Activated CD4-positive, alpha-beta T cell treated with anti-CD3 and anti-CD28 coated beads, Interleukin-2, amount 10 ng/mL, durations not matched to agents 24 days and 14 days (primary cell): ENCODE data around the gene DCAF15. TPM values are rescaled to one million over a fixed set of nuclear protein-coding genes. Genes with fewer than 3 reads are reported as not detected.
"Not testable (repeated sequence)": the region's sequence is repeated elsewhere in the genome, so short reads cannot be mapped to it uniquely, and the experiment has no call there.

Source experiments
- DNase-seq: peaks from one replicate; pipeline ENCODE4 v3.0.0; 2022
- H3K27ac Mint-ChIP-seq: one replicate; pipeline ENCODE4 v1.8.0; 2022; ENCODE audit warnings: mild to moderate bottlenecking, mixed read lengths
- H3K27me3 Mint-ChIP-seq: one replicate; pipeline ENCODE4 v1.8.0; 2022; ENCODE audit warnings: mixed read lengths
- H3K36me3 Mint-ChIP-seq: one replicate; pipeline ENCODE4 v1.8.0; 2022; ENCODE audit warnings: low read depth, mild to moderate bottlenecking, mixed read lengths
- H3K4me1 Mint-ChIP-seq: one replicate; pipeline ENCODE4 v1.8.0; 2021; ENCODE audit warnings: mixed read lengths
- H3K4me3 Mint-ChIP-seq: one replicate; pipeline ENCODE4 v1.8.0; 2022; ENCODE audit warnings: mild to moderate bottlenecking, moderate library complexity, mixed read lengths
- H3K9me3 Mint-ChIP-seq: one replicate; pipeline ENCODE4 v1.8.0; 2021; ENCODE audit warnings: mixed read lengths
- intact Hi-C: fragments of 100-400 bp; cut with micrococcal nuclease; formaldehyde crosslinking; loops from one replicate; pipeline ENCODE4 v1.15.1; 2023
- total RNA-seq: library from RNA; stranded (reverse); gene quantifications from 2 replicates; pipeline ENCODE4 v1.2.3, GENCODE V29; 2022

DCAF15 gene
- total RNA-seq, 1 donor from 2014 or later: 63.2 TPM

DNA sequence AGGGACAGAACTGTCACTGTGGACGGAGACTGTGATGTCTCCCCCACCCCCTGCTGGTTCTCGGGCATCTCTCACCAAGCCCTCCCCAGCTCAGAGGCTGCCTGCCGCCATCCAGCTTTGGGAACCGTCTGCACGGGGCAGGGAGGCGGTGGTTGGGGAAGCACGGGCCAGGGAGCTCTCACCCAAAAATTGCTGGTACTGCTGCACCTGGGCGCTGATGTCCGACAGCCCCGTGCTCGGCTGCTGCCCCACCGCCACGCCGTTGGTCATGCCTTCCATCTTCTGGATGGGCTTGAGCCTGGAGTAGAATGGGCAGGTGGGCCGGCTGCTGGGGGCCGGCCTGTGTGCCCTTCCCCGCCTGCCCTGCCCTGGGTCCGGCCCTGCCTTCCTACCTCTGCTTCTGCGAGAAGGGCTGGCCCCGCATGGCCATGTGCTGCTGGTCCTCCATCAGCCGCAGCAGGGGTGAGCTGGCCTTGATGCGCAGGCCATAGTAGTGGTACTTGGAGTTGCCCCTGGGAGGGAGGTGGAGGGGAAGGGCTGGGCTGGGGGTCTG, 16.1 kb downstream of the DCAF15 start:
- DNase-seq: no peak
- intact Hi-C loops: no loop called here
- Mint-ChIP-seq H3K4me3 (no peak overlapping the region), H3K9me3 (no peaks in the 10 kb centered on the region), H3K27me3 (no peaks in the 10 kb centered on the region), H3K27ac (no peak overlapping the region), H3K4me1 (no peaks in the 10 kb centered on the region), H3K36me3 (peaks cover 19% of the 10 kb centered on the region)

DNA sequence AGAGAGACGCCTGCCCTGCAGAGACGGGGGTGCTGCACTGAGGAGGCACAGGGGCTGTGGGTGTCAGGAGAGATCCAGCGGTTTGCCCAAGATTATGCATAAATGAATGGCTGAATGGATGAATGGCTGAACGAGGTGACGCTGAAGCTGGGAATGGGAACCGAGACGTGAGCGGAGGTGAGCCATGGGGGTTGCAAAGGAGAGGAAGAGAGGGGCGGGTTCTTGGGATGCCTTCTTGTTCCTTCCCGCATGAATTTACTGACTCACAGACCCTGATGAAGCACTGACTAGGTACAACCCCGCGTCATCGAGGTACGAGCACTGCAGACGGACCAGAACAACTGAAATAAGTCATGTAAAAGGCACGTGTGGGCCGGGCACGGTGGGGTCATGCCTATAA, 16.7 kb downstream of the DCAF15 start:
- DNase-seq: no peak
- no peaks in the 10 kb centered on the region for H3K9me3 Mint-ChIP-seq
- intact Hi-C loops: no loop called here
- peaks cover 2% of the 10 kb centered on the region for H3K4me1 Mint-ChIP-seq
- H3K4me3 Mint-ChIP-seq: no peak overlapping the region
- peaks cover 22% of the 10 kb centered on the region for H3K36me3 Mint-ChIP-seq
- H3K27me3 Mint-ChIP-seq: no peaks in the 10 kb centered on the region
- no peak overlapping the region for H3K27ac Mint-ChIP-seq

- Mint-ChIP-seq H3K36me3 (peaks cover 23% of the 10 kb centered on the region), H3K27ac (no peak overlapping the region), H3K9me3 (no peaks in the 10 kb centered on the region), H3K27me3 (no peaks in the 10 kb centered on the region), H3K4me1 (peaks cover 5% of the 10 kb centered on the region), H3K4me3 (no peak overlapping the region)
- no peak for DNase-seq
- intact Hi-C loops: no loop called here
Measured at GRCh38 chr19:13969897-13970296, 17.6 kb downstream of the DCAF15 start.

- H3K4me1 Mint-ChIP-seq, H3K4me3 Mint-ChIP-seq, H3K27me3 Mint-ChIP-seq, intact Hi-C loops, H3K27ac Mint-ChIP-seq, H3K9me3 Mint-ChIP-seq, DNase-seq: not testable (repeated sequence)
- peaks cover 26% of the 10 kb centered on the region for H3K36me3 Mint-ChIP-seq
Measured at GRCh38 chr19:13971868-13972267, 19.6 kb downstream of the DCAF15 start.

DNA sequence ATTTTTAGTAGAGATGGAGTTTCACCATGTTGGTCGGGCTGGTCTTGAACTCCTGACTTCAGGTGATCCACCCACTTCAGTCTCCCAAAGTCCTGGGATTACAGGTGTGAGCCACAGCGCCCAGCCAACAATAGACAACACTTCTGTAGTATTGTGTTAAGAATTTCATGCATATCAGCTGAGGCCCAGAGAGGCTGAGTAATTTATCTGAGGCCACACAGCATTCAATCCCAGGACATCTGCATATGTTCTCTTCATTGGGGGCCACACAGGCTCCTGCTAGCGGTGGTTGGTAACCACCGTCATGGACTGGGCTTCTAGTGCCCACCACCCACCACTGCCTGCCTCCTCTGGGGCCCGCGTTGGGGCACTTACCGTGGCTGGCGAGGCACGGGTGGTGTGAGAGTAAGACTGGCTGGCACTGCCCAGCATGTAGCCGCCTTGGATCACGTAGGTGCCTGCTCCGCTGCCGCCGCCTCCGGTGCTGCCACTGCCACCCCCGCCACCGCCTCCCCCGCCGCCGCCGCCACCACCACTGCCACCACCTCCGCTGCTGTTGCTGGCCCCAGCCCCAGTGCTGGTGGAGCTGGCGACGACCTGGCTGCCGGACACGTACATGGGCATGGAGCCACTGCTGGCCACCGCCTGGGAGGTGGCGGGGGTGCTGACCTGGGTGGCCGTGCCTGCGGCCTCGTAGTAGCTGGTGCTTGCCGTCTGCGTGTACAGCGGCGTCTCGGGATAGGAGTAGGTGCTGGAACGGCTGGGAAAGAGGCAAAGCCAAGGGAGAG, 20.3 kb downstream of the DCAF15 start:
- Mint-ChIP-seq H3K4me1 (peaks cover 5% of the 10 kb centered on the region), H3K27ac (no peak overlapping the region), H3K36me3 (peaks cover 26% of the 10 kb centered on the region), H3K4me3 (no peak overlapping the region), H3K27me3 (no peaks in the 10 kb centered on the region), H3K9me3 (no peaks in the 10 kb centered on the region)
- DNase-seq: no peak
- intact Hi-C loops: no loop called here

DNA sequence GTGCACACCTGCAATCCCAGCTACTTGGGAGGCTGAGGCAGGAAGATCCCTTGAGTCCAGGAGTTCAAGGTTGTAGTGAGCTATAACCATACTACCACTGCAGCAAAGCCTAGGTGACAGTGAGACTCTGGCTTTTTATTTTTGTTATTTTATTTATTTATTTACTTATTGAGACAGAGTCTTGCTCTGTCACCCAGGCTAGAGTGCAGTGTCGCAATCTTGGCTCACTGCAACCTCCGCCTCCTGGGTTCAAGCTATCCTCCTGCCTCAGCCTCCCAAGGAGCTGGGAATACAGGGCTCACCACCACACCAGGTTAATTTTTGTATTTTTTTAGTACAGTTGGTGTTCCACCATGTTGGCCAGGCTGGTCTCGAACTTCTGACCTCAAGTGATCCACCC, 21.2 kb downstream of the DCAF15 start:
- H3K9me3 Mint-ChIP-seq, H3K27ac Mint-ChIP-seq, intact Hi-C loops, H3K4me1 Mint-ChIP-seq, DNase-seq, H3K27me3 Mint-ChIP-seq, H3K4me3 Mint-ChIP-seq: not testable (repeated sequence)
- H3K36me3 Mint-ChIP-seq: peaks cover 26% of the 10 kb centered on the region

GRCh38 chr19:13974073-13974472, 21.8 kb downstream of the DCAF15 start:
- Mint-ChIP-seq H3K27ac (no peak overlapping the region), H3K36me3 (peaks cover 21% of the 10 kb centered on the region), H3K4me3 (no peak overlapping the region), H3K4me1 (peaks cover 5% of the 10 kb centered on the region), H3K9me3 (no peaks in the 10 kb centered on the region), H3K27me3 (no peaks in the 10 kb centered on the region)
- DNase-seq: peak; percentile 79
- intact Hi-C loops: no loop called here

DNA sequence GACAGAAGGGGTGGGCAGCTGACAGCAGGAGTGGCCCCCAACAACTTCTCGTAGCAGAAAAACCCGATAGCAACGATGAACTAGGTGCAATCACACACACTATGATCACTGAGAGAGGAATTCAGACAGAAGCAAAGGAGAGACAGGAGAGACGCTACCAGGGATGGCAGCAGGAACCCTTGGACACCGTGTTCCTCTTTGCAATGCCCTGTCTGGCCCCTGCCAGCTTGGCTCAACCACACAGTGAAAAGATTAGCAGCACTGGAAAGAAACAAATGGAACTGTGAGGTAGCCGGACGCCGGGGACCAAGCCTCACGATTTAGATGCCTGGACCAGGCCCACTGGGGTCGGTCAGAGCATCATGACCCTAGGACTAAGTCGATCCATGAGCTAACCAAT, 23.6 kb downstream of the DCAF15 start:
- H3K4me1 Mint-ChIP-seq: peaks cover 5% of the 10 kb centered on the region

GRCh38 chr19:13976446-13976845, 24.1 kb downstream of the DCAF15 start:
- no peaks in the 10 kb centered on the region for H3K9me3 Mint-ChIP-seq
- H3K27ac Mint-ChIP-seq: no peak overlapping the region
- intact Hi-C loops: no loop called here
- H3K36me3 Mint-ChIP-seq: peaks cover 21% of the 10 kb centered on the region
- no peak overlapping the region for H3K4me3 Mint-ChIP-seq
- H3K4me1 Mint-ChIP-seq: peaks cover 7% of the 10 kb centered on the region
- no peaks in the 10 kb centered on the region for H3K27me3 Mint-ChIP-seq
- no peak for DNase-seq

More for the DNA sequence above, 23.6 kb downstream of the DCAF15 start:
- intact Hi-C loops: no loop called here
- Mint-ChIP-seq H3K27me3 (no peaks in the 10 kb centered on the region), H3K9me3 (no peaks in the 10 kb centered on the region), H3K27ac (no peak overlapping the region), H3K4me3 (no peak overlapping the region), H3K36me3 (peaks cover 20% of the 10 kb centered on the region)
- no peak for DNase-seq

- Mint-ChIP-seq H3K4me1 (peaks cover 12% of the 10 kb centered on the region), H3K27ac (no peak overlapping the region), H3K4me3 (no peak overlapping the region), H3K36me3 (peaks cover 20% of the 10 kb centered on the region), H3K27me3 (no peaks in the 10 kb centered on the region), H3K9me3 (no peaks in the 10 kb centered on the region)
- DNase-seq: no peak
- intact Hi-C loops: no loop called here
Measured at GRCh38 chr19:13977803-13978202, 25.5 kb downstream of the DCAF15 start.

- Mint-ChIP-seq H3K27ac (no peak overlapping the region), H3K27me3 (no peaks in the 10 kb centered on the region), H3K4me1 (peaks cover 12% of the 10 kb centered on the region), H3K9me3 (no peaks in the 10 kb centered on the region), H3K4me3 (no peak overlapping the region), H3K36me3 (peaks cover 17% of the 10 kb centered on the region)
- intact Hi-C loops: no loop called here
- DNase-seq: no peak
Measured at GRCh38 chr19:13978351-13979243, 26.3 kb downstream of the DCAF15 start.

GRCh38 chr19:13979244-13979615, 26.9 kb downstream of the DCAF15 start:
- no peak for DNase-seq
- Mint-ChIP-seq H3K27me3 (no peaks in the 10 kb centered on the region), H3K4me3 (no peak overlapping the region), H3K27ac (no peak overlapping the region), H3K4me1 (peaks cover 8% of the 10 kb centered on the region), H3K9me3 (no peaks in the 10 kb centered on the region), H3K36me3 (peaks cover 13% of the 10 kb centered on the region)
- intact Hi-C loops: no loop called here

DNA sequence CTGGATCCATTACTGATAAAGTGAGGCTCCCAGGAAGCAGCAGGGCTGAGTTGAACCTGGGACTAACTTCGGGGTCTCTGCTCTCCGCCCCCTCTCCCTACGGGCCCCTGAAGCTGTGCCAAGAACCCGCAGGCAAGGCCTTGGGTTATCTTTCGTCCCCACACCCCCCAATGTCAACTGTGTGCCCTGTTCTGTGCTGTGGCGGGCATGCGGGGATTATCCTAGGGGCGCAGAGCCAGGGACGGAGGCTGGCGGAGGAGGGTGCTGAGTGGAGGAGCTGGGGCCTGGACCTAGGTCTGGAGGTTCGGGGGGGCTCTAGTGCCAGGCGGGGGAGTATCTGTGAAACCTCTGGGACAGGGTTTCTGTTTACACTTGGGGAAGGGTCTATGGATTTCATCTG, 27.4 kb downstream of the DCAF15 start:
- Mint-ChIP-seq H3K36me3 (peaks cover 12% of the 10 kb centered on the region), H3K27ac (no peak overlapping the region), H3K4me3 (no peak overlapping the region), H3K27me3 (no peaks in the 10 kb centered on the region), H3K4me1 (peaks cover 6% of the 10 kb centered on the region), H3K9me3 (no peaks in the 10 kb centered on the region)
- intact Hi-C loops: no loop called here
- DNase-seq: no peak

- DNase-seq: no peak
- Mint-ChIP-seq H3K4me3 (no peak overlapping the region), H3K4me1 (peaks cover 8% of the 10 kb centered on the region), H3K36me3 (peaks cover 8% of the 10 kb centered on the region), H3K9me3 (no peaks in the 10 kb centered on the region), H3K27me3 (no peaks in the 10 kb centered on the region), H3K27ac (no peak overlapping the region)
- intact Hi-C loops: no loop called here
Measured at GRCh38 chr19:13980340-13980739, 28.0 kb downstream of the DCAF15 start.
